ENCODE measurements around the gene FGF12.

Gene FGF12

GRCh38 chr3:192675958-192676649 is 51.2 kb downstream of the FGF12 start:
- no peak for DNase-seq

- no peak for DNase-seq
These were observed 71.7 kb downstream of the FGF12 start for GRCh38 chr3:192655628-192656027.

- no peak for DNase-seq
These were observed 72.3 kb downstream of the FGF12 start for GRCh38 chr3:192655040-192655439.

- no peak for DNase-seq
These were observed 73.5 kb downstream of the FGF12 start for GRCh38 chr3:192653862-192654261.

- DNase-seq = no peak
These were observed 74.6 kb downstream of the FGF12 start for GRCh38 chr3:192652727-192653126.

- no peak for DNase-seq
These were observed 75.4 kb downstream of the FGF12 start for GRCh38 chr3:192651836-192652512.

- DNase-seq = no peak
These were observed 81.9 kb downstream of the FGF12 start for GRCh38 chr3:192645437-192645836.

GRCh38 chr3:192642651-192643050 is 84.7 kb downstream of the FGF12 start:
- DNase-seq = no peak

- no peak for DNase-seq
These were observed 85.4 kb downstream of the FGF12 start for GRCh38 chr3:192641919-192642318.

GRCh38 chr3:192639987-192640386 is 87.4 kb downstream of the FGF12 start:
- no peak for DNase-seq

GRCh38 chr3:192637803-192638202 is 89.5 kb downstream of the FGF12 start:
- peak; percentile 33 for DNase-seq

GRCh38 chr3:192636517-192637444 is 90.6 kb downstream of the FGF12 start:
- DNase-seq = no peak

GRCh38 chr3:192629429-192629828 is 97.9 kb downstream of the FGF12 start:
- no peak for DNase-seq

GRCh38 chr3:192621909-192622308 is 105.4 kb downstream of the FGF12 start:
- no peak for DNase-seq

GRCh38 chr3:192620275-192620674 is 107.1 kb downstream of the FGF12 start:
- DNase-seq = no peak

GRCh38 chr3:192611411-192611810 is 115.9 kb downstream of the FGF12 start:
- no peak for DNase-seq

GRCh38 chr3:192608726-192609600 is 118.4 kb downstream of the FGF12 start:
- DNase-seq = no peak

GRCh38 chr3:192607798-192608197 is 119.5 kb downstream of the FGF12 start:
- DNase-seq = no peak

- no peak for DNase-seq
These were observed 129.4 kb downstream of the FGF12 start for GRCh38 chr3:192597913-192598312.

- no peak for DNase-seq
These were observed 129.8 kb downstream of the FGF12 start for GRCh38 chr3:192597506-192597905.

- no peak for DNase-seq
These were observed 148.6 kb downstream of the FGF12 start for GRCh38 chr3:192578729-192579128.

- DNase-seq = no peak
These were observed 149.5 kb downstream of the FGF12 start for GRCh38 chr3:192577811-192578210.

GRCh38 chr3:192577271-192577670 is 150.1 kb downstream of the FGF12 start:
- peak; percentile 4 for DNase-seq

All from NCI-H1092 treated with DMSO at 0.1 percent for 48 hours (cell line).